ENCODE measurements around the gene GNMT.

Gene GNMT

GRCh38 chr6:43009124-43009523 lies 48.6 kb downstream of the GNMT start:
- in situ Hi-C loops (cut with MboI; ENCODE audit: low sequenced_read_pairs), result no loop called here

- in situ Hi-C loops (cut with MboI; ENCODE audit: low sequenced_read_pairs), result no loop called here
These were observed 50.7 kb downstream of the GNMT start for GRCh38 chr6:43011207-43011606.

- in situ Hi-C loops (cut with MboI; ENCODE audit: low sequenced_read_pairs), result no loop called here
These were observed 51.8 kb downstream of the GNMT start for GRCh38 chr6:43012364-43012763.

GRCh38 chr6:43013097-43013842 lies 52.7 kb downstream of the GNMT start:
- in situ Hi-C loops (cut with MboI; ENCODE audit: low sequenced_read_pairs), result no loop called here
